ENCODE measurements around the gene CYB561. TPM values are rescaled to one million over a fixed set of nuclear protein-coding genes. Genes with fewer than 3 reads are reported as not detected.

CYB561 gene
- total and polyA plus RNA-seq, 2 donors (not counting 3 experiments of a cell fraction or from before 2014, with no cell fraction given) = 34.9 to 71.1 TPM

GRCh38 chr17:63441654-63442053, 4.5 kb downstream of the CYB561 start:
- Histone ChIP-seq H2AFZ (ENCODE audit: low read depth, low read length) (no peak overlapping the region), H3K9me3 (replicated peaks; ENCODE audit: control insufficient read depth, insufficient read depth, low read length) (no peaks in the 10 kb centered on the region), H3K4me1 (ENCODE audit: control insufficient read depth, extremely low read depth, insufficient read depth, low read length) (peaks cover 8% of the 10 kb centered on the region), H3K4me2 (ENCODE audit: insufficient read depth, low read length) (no peak overlapping the region), H4K20me1 (replicated peaks; ENCODE audit: control insufficient read depth, extremely low read depth, insufficient read depth, low read length) (no peaks in the 10 kb centered on the region), H3K9ac (replicated peaks; ENCODE audit: extremely low read depth, insufficient read depth, low read length) (no peak overlapping the region), H3K27me3 (ENCODE audit: control insufficient read depth in 2 of 2, insufficient read depth in 2 of 2, low read length in 2 of 2) (no peaks in the 10 kb centered on the region), H3K9me1 (replicated peaks; ENCODE audit: control insufficient read depth, extremely low read depth, insufficient read depth, low read length) (no peaks in the 10 kb centered on the region), H3K36me3 (ENCODE audit: control insufficient read depth in 2 of 2, extremely low read depth in 1 of 2, insufficient read depth in 2 of 2, low read length in 2 of 2) (no peaks in the 10 kb centered on the region), H3K79me2 (ENCODE audit: control insufficient read depth, insufficient read depth, low read length) (no peaks in the 10 kb centered on the region), H3K4me3 (replicated peaks in 1 of 3; ENCODE audit: insufficient read depth in 1 of 3, low read depth in 1 of 3, low read length in 3 of 3) (no peak overlapping the region), H3K27ac (ENCODE audit: insufficient read depth, low read depth, low read length) (no peak overlapping the region)
- DNase-seq (ENCODE audit: low read depth, low spot score) (no peak), FAIRE-seq (no peak)
- dilution Hi-C loops (cut with MboI; ENCODE audit: extremely low pct_ligation_motif_present, low sequenced_read_pairs) = no loop called here
- no peak for TF ChIP-seq POLR2AphosphoS5 (IDR thresholded peaks at IDR 0.05; ENCODE audit: insufficient read depth, low read depth, low read length)
- TF ChIP-seq, protein P1, sequence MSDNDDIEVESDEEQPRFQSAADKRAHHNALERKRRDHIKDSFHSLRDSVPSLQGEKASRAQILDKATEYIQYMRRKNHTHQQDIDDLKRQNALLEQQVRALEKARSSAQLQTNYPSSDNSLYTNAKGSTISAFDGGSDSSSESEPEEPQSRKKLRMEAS (IDR thresholded peaks at IDR 0.05; ENCODE audit: insufficient read depth, insufficient read length) = no peak
- no peak for TF ChIP-seq EZH2 (IDR thresholded peaks at IDR 0.05; ENCODE audit: borderline replicate concordance, low read depth, low read length, severe bottlenecking)
- TF ChIP-seq POLR2A (IDR thresholded peaks at IDR 0.05; ENCODE audit: low read depth, low read length) = no peak
- TF ChIP-seq FOS (IDR thresholded peaks at IDR 0.05; ENCODE audit: borderline replicate concordance, insufficient read depth, low read length) = no peak
- no peak for TF ChIP-seq MYC (IDR thresholded peaks at IDR 0.05; ENCODE audit: low read depth, low read length)
- TF ChIP-seq JUN (IDR thresholded peaks at IDR 0.05; ENCODE audit: borderline replicate concordance, insufficient read depth, insufficient read length, low read depth) = no peak
- TF ChIP-seq, protein P2, sequence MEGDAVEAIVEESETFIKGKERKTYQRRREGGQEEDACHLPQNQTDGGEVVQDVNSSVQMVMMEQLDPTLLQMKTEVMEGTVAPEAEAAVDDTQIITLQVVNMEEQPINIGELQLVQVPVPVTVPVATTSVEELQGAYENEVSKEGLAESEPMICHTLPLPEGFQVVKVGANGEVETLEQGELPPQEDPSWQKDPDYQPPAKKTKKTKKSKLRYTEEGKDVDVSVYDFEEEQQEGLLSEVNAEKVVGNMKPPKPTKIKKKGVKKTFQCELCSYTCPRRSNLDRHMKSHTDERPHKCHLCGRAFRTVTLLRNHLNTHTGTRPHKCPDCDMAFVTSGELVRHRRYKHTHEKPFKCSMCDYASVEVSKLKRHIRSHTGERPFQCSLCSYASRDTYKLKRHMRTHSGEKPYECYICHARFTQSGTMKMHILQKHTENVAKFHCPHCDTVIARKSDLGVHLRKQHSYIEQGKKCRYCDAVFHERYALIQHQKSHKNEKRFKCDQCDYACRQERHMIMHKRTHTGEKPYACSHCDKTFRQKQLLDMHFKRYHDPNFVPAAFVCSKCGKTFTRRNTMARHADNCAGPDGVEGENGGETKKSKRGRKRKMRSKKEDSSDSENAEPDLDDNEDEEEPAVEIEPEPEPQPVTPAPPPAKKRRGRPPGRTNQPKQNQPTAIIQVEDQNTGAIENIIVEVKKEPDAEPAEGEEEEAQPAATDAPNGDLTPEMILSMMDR (IDR thresholded peaks at IDR 0.05; ENCODE audit: extremely low read depth in 1 of 2, insufficient read depth in 1 of 2, low read depth in 1 of 2, low read length in 2 of 2) = no peak
- no peak for TF ChIP-seq GATA2 (IDR thresholded peaks at IDR 0.05; ENCODE audit: insufficient read depth, insufficient read length, low read depth, low read length)
- CTCF ChIA-PET = interaction anchor here (0.8 to 2.3 kb wide), 3 partner anchors 16 to 37 kb away, joined by 5 to 17 read pairs (median 6); no protein-coding TSS in a partner anchor
- POLR2A ChIA-PET = no interaction called here
- no TSS peak for BruUV-seq (replicated peaks)
- intact Hi-C loops (cut with micrococcal nuclease) = no loop called here

Data from endothelial cell of umbilical vein (primary cell).